Colonic mucosa (tissue), 4 donors: Measurements from ENCODE around the gene TMEM198. TPM values are rescaled to one million over a fixed set of nuclear protein-coding genes. Genes with fewer than 3 reads are reported as not detected.
A peak's percentile ranks its signal among the peaks of the same experiment; 100 is the strongest.

Experiments used
- DNase-seq: peaks from one replicate; pipeline ENCODE4 v3.0.0-alpha.2; 2020
- H3K27ac ChIP-seq: fragments of 200-600 bp; one replicate; pipeline ENCODE4 v1.8.0; 2021
- H3K27me3 ChIP-seq: fragments of 200-600 bp; one replicate; pipeline ENCODE4 v1.8.0; 2021
- H3K36me3 ChIP-seq: fragments of 200-600 bp; one replicate; pipeline ENCODE4 v1.8.0; 2021
- H3K4me1 ChIP-seq: fragments of 200-600 bp; one replicate; pipeline ENCODE4 v1.8.0; 2021; ENCODE audit warnings: mild to moderate bottlenecking
- H3K4me3 ChIP-seq: fragments of 200-600 bp; one replicate; pipeline ENCODE4 v1.8.0; 2021
- H3K9ac ChIP-seq, 2 donors: one replicate each; pipeline ENCODE4 v1.7.0; 2013; ENCODE audit warnings: control low read depth in 2 of 2, low read depth in 2 of 2, low read length in 2 of 2
- H3K9me3 ChIP-seq: fragments of 200-600 bp; one replicate; pipeline ENCODE4 v1.8.0; 2021
- CTCF ChIP-seq: fragments of 200-600 bp; IDR thresholded peaks from one replicate; pipeline ENCODE4 v1.8.0; 2022; ENCODE audit warnings: antibody characterized with exemption, mild to moderate bottlenecking
- intact Hi-C: fragments of 100-400 bp; cut with DNase I; formaldehyde crosslinking; loops from one replicate; pipeline ENCODE4 v1.14.1; 2022
- total RNA-seq, 2 donors: library from RNA; stranded (reverse); fragmentation: NEBNext Ultra II Directional in 1 of 2; extraction: Animal tissue kit (Norgen Biotek cat#: 25700) in 1 of 2; gene quantifications; one replicate each; pipeline ENCODE4 v1.2.1, GENCODE V29; 2021
- donor health status: healthy.
- donor health status: DM: no; HTN: no; CAD: no.
- donor health status: DM: no; HTN: no; CAD: no.

TMEM198 gene
- total RNA-seq, 2 donors from 2014 or later, result 1.7 to 2.9 TPM

GRCh38 chr2:219496825-219497494 is 46.9 kb upstream of the TMEM198 start:
- Histone ChIP-seq H3K9me3 (no peaks in the 10 kb centered on the region), H3K27me3 (peaks cover 27% of the 10 kb centered on the region), H3K4me1 (no peaks in the 10 kb centered on the region), H3K4me3 (no peak overlapping the region), H3K27ac (peak overlapping the region; percentile 98), H3K9ac (peak overlapping the region; percentile 29 to 96), H3K36me3 (no peaks in the 10 kb centered on the region)
- TF ChIP-seq CTCF, result no peak
- intact Hi-C loops, result loop anchor here (5.0 kb wide), 1 partner anchor 35 kb away; no protein-coding TSS in a partner anchor
- peak; percentile 31 for DNase-seq

GRCh38 chr2:219497495-219498279 is 46.1 kb upstream of the TMEM198 start:
- H3K9ac ChIP-seq, result peak overlapping the region; percentile 92 to 96
- H3K9me3 ChIP-seq, result no peaks in the 10 kb centered on the region
- intact Hi-C loops, result loop anchor here (5.0 kb wide), 1 partner anchor 35 kb away; no protein-coding TSS in a partner anchor
- H3K27me3 ChIP-seq, result peaks cover 24% of the 10 kb centered on the region
- H3K27ac ChIP-seq, result peak overlapping the region; percentile 98
- H3K36me3 ChIP-seq, result no peaks in the 10 kb centered on the region
- TF ChIP-seq CTCF, result no peak
- H3K4me1 ChIP-seq, result no peaks in the 10 kb centered on the region
- H3K4me3 ChIP-seq, result peak overlapping the region; percentile 60
- DNase-seq, result peak; percentile 94

DNA sequence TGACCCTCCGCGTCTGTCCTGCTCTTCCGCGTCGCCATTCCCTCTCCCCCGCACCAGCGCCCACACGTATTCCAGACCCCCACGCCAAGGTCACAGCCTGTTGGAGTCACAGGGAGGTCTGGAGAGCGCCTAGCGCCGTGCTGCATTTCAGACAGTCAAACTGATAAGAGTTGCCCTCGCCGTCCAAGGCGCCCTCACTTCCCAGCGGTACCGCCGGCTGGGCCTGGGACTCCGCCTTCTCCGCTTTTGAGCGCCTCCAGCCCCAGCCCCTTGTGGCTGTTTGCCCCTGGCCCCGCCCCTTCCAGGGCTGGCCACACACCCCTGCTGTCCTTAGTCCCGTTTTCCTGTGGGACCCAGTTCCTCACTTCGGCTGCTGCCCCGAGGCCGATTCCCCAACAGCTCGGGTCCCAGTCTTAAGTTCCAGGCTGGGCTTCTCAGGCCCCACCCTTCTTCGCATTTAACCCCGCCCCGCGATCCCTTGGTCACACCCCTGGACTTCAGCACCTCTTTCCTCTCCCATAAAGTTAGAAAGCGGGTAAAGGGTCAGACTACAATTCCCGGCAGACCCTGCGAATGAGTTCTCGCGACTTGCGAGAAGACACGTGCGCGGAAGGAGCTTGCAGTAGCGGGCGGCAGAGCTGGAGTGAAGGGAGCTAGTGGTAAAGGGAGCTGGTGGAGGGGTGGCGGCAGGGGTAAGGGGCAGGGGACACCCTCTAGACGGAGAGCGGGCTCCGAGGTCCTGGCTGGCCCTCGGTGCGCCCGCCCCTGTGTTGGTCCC is 45.4 kb upstream of the TMEM198 start, which contains the start of gene GMPPA:
Gene GMPPA, plus strand, starts transcription at position 612 of the 778 bp plus-strand sequence. CDS start 1,085 bp downstream, outside the sequence.
- TF ChIP-seq CTCF, result no peak
- DNase-seq, result peak; percentile 99
- peak within 1 kb of the TSS; percentile 60 for H3K4me3 ChIP-seq
- H3K27ac ChIP-seq, result peak within 1 kb of the TSS; percentile 98
- peaks cover 24% of the 10 kb centered on the region for H3K27me3 ChIP-seq
- H3K36me3 ChIP-seq, result no peaks in the 10 kb centered on the region
- peak within 1 kb of the TSS; percentile 92 to 96 for H3K9ac ChIP-seq
- intact Hi-C loops, result loop anchor here (5.0 kb wide), 1 partner anchor 34 kb away; no protein-coding TSS in a partner anchor
- H3K9me3 ChIP-seq, result no peaks in the 10 kb centered on the region
- H3K4me1 ChIP-seq, result no peaks in the 10 kb centered on the region

DNA sequence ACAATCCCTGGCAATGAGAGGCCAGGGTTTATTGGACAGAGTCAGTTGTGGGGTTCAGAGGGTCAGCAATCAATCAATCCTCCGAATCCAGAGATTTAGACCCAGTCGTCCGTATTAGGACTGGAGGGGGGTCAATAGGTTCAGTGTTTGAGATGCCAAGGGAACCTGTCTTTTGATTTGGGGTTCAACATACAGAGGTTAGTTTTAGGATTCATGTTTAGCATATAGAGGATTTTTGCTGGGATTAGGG is 44.8 kb upstream of the TMEM198 start:
- Histone ChIP-seq H3K4me3 (peak overlapping the region; percentile 60), H3K27ac (peak overlapping the region; percentile 98), H3K27me3 (peaks cover 24% of the 10 kb centered on the region), H3K36me3 (no peaks in the 10 kb centered on the region), H3K4me1 (no peaks in the 10 kb centered on the region), H3K9me3 (no peaks in the 10 kb centered on the region), H3K9ac (peak overlapping the region; percentile 66 to 96)
- DNase-seq, result no peak
- TF ChIP-seq CTCF, result no peak
- intact Hi-C loops, result loop anchor here (5.0 kb wide), 1 partner anchor 33 kb away; no protein-coding TSS in a partner anchor

DNA sequence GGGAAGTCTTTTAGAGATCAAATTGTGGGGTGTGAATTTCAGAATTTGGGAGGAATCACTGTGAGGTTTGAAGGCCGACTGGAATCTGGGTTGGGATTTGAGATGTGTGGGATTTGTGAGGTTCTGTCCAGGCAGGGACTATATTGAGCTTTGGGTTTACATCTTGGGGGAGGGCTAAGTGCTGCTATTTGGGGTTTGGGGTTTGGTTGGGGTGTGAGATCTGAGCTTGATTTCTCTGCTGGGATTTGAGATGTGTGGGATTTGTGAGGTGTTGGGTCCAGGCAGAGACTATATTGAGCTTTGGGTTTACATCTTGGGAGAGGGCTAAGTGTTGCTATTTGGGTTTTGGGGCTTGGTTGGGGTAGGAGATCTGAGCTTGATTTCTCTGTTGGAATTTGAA is 44.3 kb upstream of the TMEM198 start:
- Histone ChIP-seq H3K4me3 (no peak overlapping the region), H3K9me3 (no peaks in the 10 kb centered on the region), H3K9ac (peak overlapping the region in 1 of 2 donors; percentile 96), H3K36me3 (no peaks in the 10 kb centered on the region), H3K27me3 (peaks cover 24% of the 10 kb centered on the region), H3K27ac (no peak overlapping the region), H3K4me1 (no peaks in the 10 kb centered on the region)
- no peak for TF ChIP-seq CTCF
- DNase-seq, result no peak
- intact Hi-C loops, result loop anchor here (5.0 kb wide), 1 partner anchor 33 kb away; no protein-coding TSS in a partner anchor
